ENCODE results near the gene AMACR. TPM values are rescaled to one million over a fixed set of nuclear protein-coding genes. Genes with fewer than 3 reads are reported as not detected.

AMACR gene
- total and polyA plus RNA-seq, 10 of the 15 experiments (the other 5 are each of a cell fraction or from before 2014, with no cell fraction given) = 2.6 to 20.4 (median 10.4) TPM

- TF ChIP-seq FOXK2 (IDR thresholded peaks at IDR 0.05) (no peak), NR2C1 (IDR thresholded peaks at IDR 0.05) (no peak), NRF1 (conservative IDR thresholded peaks at IDR 0.05; ENCODE audit: low read depth, low read length) (no peak), ESRRA (IDR thresholded peaks at IDR 0.05; ENCODE audit: low read length) (no peak)
Observed at GRCh38 chr5:33937017-33937706, 70.7 kb downstream of the AMACR start (continued).

- no peaks in the 10 kb centered on the region for H3K36me3 ChIP-seq (ENCODE audit: control insufficient read depth in 2 of 2, insufficient read depth in 2 of 2, low read length in 1 of 2)
- no peak for DNase-seq (ENCODE audit: low read depth, low spot score)
- peak within 1 kb of the TSS; percentile 56 for H3K4me2 ChIP-seq (ENCODE audit: control insufficient read depth, insufficient read depth)
- no peaks in the 10 kb centered on the region for H4K20me1 ChIP-seq (ENCODE audit: control insufficient read depth, insufficient read depth)
- no peaks in the 10 kb centered on the region; the same call in 2 of the 3 replicates for H3K9me3 ChIP-seq (replicated peaks; ENCODE audit: control insufficient read depth, insufficient read depth, low read length)
- ATAC-seq = no peak
- in situ Hi-C loops (cut with MboI) = no loop called here
- H3K27me3 ChIP-seq (replicated peaks in 1 of 2; ENCODE audit: control insufficient read depth in 2 of 2, insufficient read depth in 2 of 2, low read length in 1 of 2) = no peaks in the 10 kb centered on the region; a peak in 1 of 4 replicates
- ChIA-PET SMC1A (ENCODE audit: uncharacterized antibody, unreplicated experiment) (interaction anchor here (1.0 to 7.4 kb wide), 13 partner anchors 13 to 502 kb away, joined by 3 to 80 read pairs (median 46); partner anchors contain the start of gene TARS1), POLR2A (interaction anchor here (0.6 to 1.1 kb wide), 2 partner anchors 467 to 501 kb away, joined by 3 read pairs; no protein-coding TSS in a partner anchor), CTCF (interaction anchor here (0.8 to 6.6 kb wide), 8 partner anchors 34 to 505 kb away, joined by 3 to 96 read pairs (median 12); no protein-coding TSS in a partner anchor), RAD21 (ENCODE audit: unreplicated experiment) (interaction anchor here (0.7 to 5.0 kb wide), 6 partner anchors 31 to 501 kb away, joined by 3 to 83 read pairs (median 50); partner anchors contain the start of gene TARS1)
- WGBS (ENCODE audit: insufficient coverage, insufficient replicate concordance, low lambda C conversion rate, missing lambda C conversion rate) = 64% methylated on average over 45 of the region's 45 CpGs
- H3K79me2 ChIP-seq (ENCODE audit: control insufficient read depth, insufficient read depth, low read length) = no peaks in the 10 kb centered on the region
- BruUV-seq (replicated peaks) = no TSS peak
- intact Hi-C loops (cut with micrococcal nuclease; ENCODE audit: unreplicated experiment) = no loop called here
- H3K27ac ChIP-seq (ENCODE audit: control insufficient read depth, insufficient read depth) = no peak within 1 kb of the TSS
- no peak within 1 kb of the TSS for H3K9ac ChIP-seq (ENCODE audit: control insufficient read depth, insufficient read depth, low read length)
- H3K4me1 ChIP-seq (ENCODE audit: control insufficient read depth, insufficient read depth, low read length) = peaks cover 16% of the 10 kb centered on the region
- FAIRE-seq = no peak
- H3K4me3 ChIP-seq = peak within 1 kb of the TSS; percentile 16; the same call in 1 of the 2 replicates
- no peak within 1 kb of the TSS for H2AFZ ChIP-seq (ENCODE audit: control insufficient read depth, low read depth, low read length)
- TF ChIP-seq ZNF687 (IDR thresholded peaks at IDR 0.05) (no peak), RFX5 (IDR thresholded peaks at IDR 0.05; ENCODE audit: low read depth, low read length) (no peak), CBX3 (IDR thresholded peaks at IDR 0.05; ENCODE audit: borderline replicate concordance, low read depth) (no peak), TCF7 (IDR thresholded peaks at IDR 0.05; ENCODE audit: borderline replicate concordance) (no peak), CHD2 (IDR thresholded peaks at IDR 0.05; ENCODE audit: borderline replicate concordance, low read depth, low read length) (no peak), NBN (IDR thresholded peaks at IDR 0.05) (no peak), NKRF (conservative IDR thresholded peaks at IDR 0.05) (no peak), MXI1 (IDR thresholded peaks at IDR 0.05; ENCODE audit: low read depth, low read length) (no peak), HDAC2 (IDR thresholded peaks at IDR 0.05) (no peak), ZSCAN29 (IDR thresholded peaks at IDR 0.05) (no peak), ZNF217 (IDR thresholded peaks at IDR 0.05) (no peak), RELA (IDR thresholded peaks at IDR 0.05; ENCODE audit: borderline replicate concordance, partially characterized antibody) (no peak), YY1 (IDR thresholded peaks at IDR 0.05; ENCODE audit: low read depth, low read length) (no peak), NR2F1 (conservative IDR thresholded peaks at IDR 0.05) (no peak)
Observed at GRCh38 chr5:33936381-33937016, 71.4 kb downstream of the AMACR start, which contains the start of gene RXFP3. Gene RXFP3 (plus strand): TSS chr5:33936386. CDS start chr5:33936741, 355 bp downstream.

Measured in GM12878 (cell line).